Astrocyte (in vitro differentiated cells and primary cell): ENCODE measurements around the gene KRT71.

Experiments
- CTCF ChIP-seq: IDR thresholded peaks from 2 replicates; pipeline ENCODE4 v1.5.1; 2011; ENCODE audit warnings: low read depth, mild to moderate bottlenecking, inconsistent platforms, low read length, moderate library complexity; ENCODE audit not compliant: insufficient read depth
- EZH2 ChIP-seq: IDR thresholded peaks from 2 replicates; pipeline ENCODE4 v1.6.1; 2012; ENCODE audit warnings: mild to moderate bottlenecking, low read length, inconsistent platforms; ENCODE audit not compliant: insufficient read depth

GRCh38 chr12:52600475-52600874 lies 47.5 kb upstream of the KRT71 start:
- TF ChIP-seq EZH2 (no peak), CTCF (no peak)
